Measurements from ENCODE around the gene OR51V1.

Gene OR51V1

GRCh38 chr11:5198285-5198684, 2.2 kb downstream of the OR51V1 start:
- H4K20me1 ChIP-seq (ENCODE audit: insufficient read depth, low read length, poor library complexity, severe bottlenecking), result no peaks in the 10 kb centered on the region
- H3K4me1 ChIP-seq (ENCODE audit: insufficient read depth, low read length, poor library complexity, severe bottlenecking), result no peaks in the 10 kb centered on the region
- TF ChIP-seq, protein P1, sequence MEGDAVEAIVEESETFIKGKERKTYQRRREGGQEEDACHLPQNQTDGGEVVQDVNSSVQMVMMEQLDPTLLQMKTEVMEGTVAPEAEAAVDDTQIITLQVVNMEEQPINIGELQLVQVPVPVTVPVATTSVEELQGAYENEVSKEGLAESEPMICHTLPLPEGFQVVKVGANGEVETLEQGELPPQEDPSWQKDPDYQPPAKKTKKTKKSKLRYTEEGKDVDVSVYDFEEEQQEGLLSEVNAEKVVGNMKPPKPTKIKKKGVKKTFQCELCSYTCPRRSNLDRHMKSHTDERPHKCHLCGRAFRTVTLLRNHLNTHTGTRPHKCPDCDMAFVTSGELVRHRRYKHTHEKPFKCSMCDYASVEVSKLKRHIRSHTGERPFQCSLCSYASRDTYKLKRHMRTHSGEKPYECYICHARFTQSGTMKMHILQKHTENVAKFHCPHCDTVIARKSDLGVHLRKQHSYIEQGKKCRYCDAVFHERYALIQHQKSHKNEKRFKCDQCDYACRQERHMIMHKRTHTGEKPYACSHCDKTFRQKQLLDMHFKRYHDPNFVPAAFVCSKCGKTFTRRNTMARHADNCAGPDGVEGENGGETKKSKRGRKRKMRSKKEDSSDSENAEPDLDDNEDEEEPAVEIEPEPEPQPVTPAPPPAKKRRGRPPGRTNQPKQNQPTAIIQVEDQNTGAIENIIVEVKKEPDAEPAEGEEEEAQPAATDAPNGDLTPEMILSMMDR (conservative IDR thresholded peaks at IDR 0.05; ENCODE audit: low read length), result no peak
- no peak for TF ChIP-seq EZH2phosphoT487 (IDR thresholded peaks at IDR 0.05; ENCODE audit: borderline replicate concordance)
- H3K27me3 ChIP-seq (ENCODE audit: insufficient read depth, low read length, poor library complexity, severe bottlenecking), result no peaks in the 10 kb centered on the region
- H3K36me3 ChIP-seq (ENCODE audit: insufficient read depth, low read length), result no peaks in the 10 kb centered on the region
- no peak overlapping the region for H2AFZ ChIP-seq (ENCODE audit: low read length)
- H3K4me2 ChIP-seq (ENCODE audit: low read depth, low read length, poor library complexity, severe bottlenecking), result no peak overlapping the region
- no peak overlapping the region for H3K9ac ChIP-seq (ENCODE audit: low read depth, low read length, poor library complexity, severe bottlenecking)
- no peaks in the 10 kb centered on the region for H3F3A ChIP-seq (ENCODE audit: low read depth)
- no peaks in the 10 kb centered on the region for H3K79me2 ChIP-seq (ENCODE audit: insufficient read depth, low read length)
- no peak overlapping the region for H3K4me3 ChIP-seq (ENCODE audit: low read length, poor library complexity, severe bottlenecking)
- H3K9me3 ChIP-seq (ENCODE audit: insufficient read depth, low read depth, low read length), result no peaks in the 10 kb centered on the region
- no peaks in the 10 kb centered on the region for H3K9me2 ChIP-seq (replicated peaks; ENCODE audit: low read depth, low read length)

DNA sequence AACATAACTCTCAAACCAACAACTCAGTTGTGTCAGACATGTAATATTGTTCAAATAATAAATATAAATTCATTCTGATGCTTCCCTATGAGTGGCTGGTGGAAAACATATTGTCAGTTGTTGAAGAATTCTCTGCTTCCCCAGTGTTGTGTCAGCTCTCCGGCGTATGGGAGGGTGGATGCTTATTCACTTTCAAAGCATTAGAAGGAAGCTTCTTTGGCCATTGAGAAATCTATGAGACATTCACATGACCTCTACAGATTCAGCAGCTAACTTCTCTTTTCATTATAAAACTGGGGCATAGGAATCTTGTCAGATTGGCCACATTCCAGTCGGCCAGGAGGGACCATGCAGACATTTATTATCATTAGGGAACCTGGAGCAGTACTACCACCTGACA, 2.9 kb downstream of the OR51V1 start:
- TF ChIP-seq EZH2phosphoT487 (IDR thresholded peaks at IDR 0.05; ENCODE audit: borderline replicate concordance), result no peak
- TF ChIP-seq, protein P1 (conservative IDR thresholded peaks at IDR 0.05; ENCODE audit: low read length), result no peak
- no peaks in the 10 kb centered on the region for H3K79me2 ChIP-seq (ENCODE audit: insufficient read depth, low read length)
- no peak overlapping the region for H3K4me3 ChIP-seq (ENCODE audit: low read length, poor library complexity, severe bottlenecking)
- no peaks in the 10 kb centered on the region for H3K36me3 ChIP-seq (ENCODE audit: insufficient read depth, low read length)
- no peaks in the 10 kb centered on the region for H3K9me3 ChIP-seq (ENCODE audit: insufficient read depth, low read depth, low read length)
- no peaks in the 10 kb centered on the region for H3K9me2 ChIP-seq (replicated peaks; ENCODE audit: low read depth, low read length)
- no peaks in the 10 kb centered on the region for H3K27me3 ChIP-seq (ENCODE audit: insufficient read depth, low read length, poor library complexity, severe bottlenecking)
- no peaks in the 10 kb centered on the region for H4K20me1 ChIP-seq (ENCODE audit: insufficient read depth, low read length, poor library complexity, severe bottlenecking)
- H3K9ac ChIP-seq (ENCODE audit: low read depth, low read length, poor library complexity, severe bottlenecking), result no peak overlapping the region
- H3K4me2 ChIP-seq (ENCODE audit: low read depth, low read length, poor library complexity, severe bottlenecking), result no peak overlapping the region
- H3K4me1 ChIP-seq (ENCODE audit: insufficient read depth, low read length, poor library complexity, severe bottlenecking), result no peaks in the 10 kb centered on the region
- no peak overlapping the region for H2AFZ ChIP-seq (ENCODE audit: low read length)
- no peaks in the 10 kb centered on the region for H3F3A ChIP-seq (ENCODE audit: low read depth)

DNA sequence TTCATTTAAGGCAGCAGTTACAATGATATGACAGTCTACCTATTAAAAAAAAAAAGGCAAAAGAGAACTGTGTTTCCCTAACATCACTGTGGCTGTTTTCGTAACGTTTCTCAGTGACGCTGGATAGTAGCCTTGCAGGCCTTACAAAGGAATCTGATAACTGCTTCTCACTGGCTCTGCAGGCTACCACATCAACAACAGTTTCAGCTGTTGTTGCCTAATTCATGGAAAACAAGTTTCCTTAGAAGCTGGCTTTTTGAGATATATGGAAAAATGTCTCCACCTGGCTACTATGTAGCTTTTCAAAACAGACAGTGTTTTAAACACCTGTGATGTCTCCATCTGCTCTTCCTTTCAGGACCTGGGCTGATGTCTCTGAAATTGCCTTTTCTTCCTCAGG, 3.8 kb downstream of the OR51V1 start:
- TF ChIP-seq, protein P1 (conservative IDR thresholded peaks at IDR 0.05; ENCODE audit: low read length), result no peak
- TF ChIP-seq EZH2phosphoT487 (IDR thresholded peaks at IDR 0.05; ENCODE audit: borderline replicate concordance), result no peak
- no peak overlapping the region for H3K9ac ChIP-seq (ENCODE audit: low read depth, low read length, poor library complexity, severe bottlenecking)
- no peak overlapping the region for H3K4me3 ChIP-seq (ENCODE audit: low read length, poor library complexity, severe bottlenecking)
- H3F3A ChIP-seq (ENCODE audit: low read depth), result no peaks in the 10 kb centered on the region
- no peak overlapping the region for H3K4me2 ChIP-seq (ENCODE audit: low read depth, low read length, poor library complexity, severe bottlenecking)
- no peaks in the 10 kb centered on the region for H3K9me2 ChIP-seq (replicated peaks; ENCODE audit: low read depth, low read length)
- no peaks in the 10 kb centered on the region for H3K36me3 ChIP-seq (ENCODE audit: insufficient read depth, low read length)
- H3K4me1 ChIP-seq (ENCODE audit: insufficient read depth, low read length, poor library complexity, severe bottlenecking), result no peaks in the 10 kb centered on the region
- no peaks in the 10 kb centered on the region for H3K9me3 ChIP-seq (ENCODE audit: insufficient read depth, low read depth, low read length)
- no peak overlapping the region for H2AFZ ChIP-seq (ENCODE audit: low read length)
- no peaks in the 10 kb centered on the region for H3K79me2 ChIP-seq (ENCODE audit: insufficient read depth, low read length)
- H3K27me3 ChIP-seq (ENCODE audit: insufficient read depth, low read length, poor library complexity, severe bottlenecking), result no peaks in the 10 kb centered on the region
- H4K20me1 ChIP-seq (ENCODE audit: insufficient read depth, low read length, poor library complexity, severe bottlenecking), result no peaks in the 10 kb centered on the region

Data from Loucy (cell line).